ENCODE data around the gene SPAG7. TPM values are rescaled to one million over a fixed set of nuclear protein-coding genes. Genes with fewer than 3 reads are reported as not detected.

Gene SPAG7
- total RNA-seq, 1 experiment from 2014 or later, result 105 TPM

DNA sequence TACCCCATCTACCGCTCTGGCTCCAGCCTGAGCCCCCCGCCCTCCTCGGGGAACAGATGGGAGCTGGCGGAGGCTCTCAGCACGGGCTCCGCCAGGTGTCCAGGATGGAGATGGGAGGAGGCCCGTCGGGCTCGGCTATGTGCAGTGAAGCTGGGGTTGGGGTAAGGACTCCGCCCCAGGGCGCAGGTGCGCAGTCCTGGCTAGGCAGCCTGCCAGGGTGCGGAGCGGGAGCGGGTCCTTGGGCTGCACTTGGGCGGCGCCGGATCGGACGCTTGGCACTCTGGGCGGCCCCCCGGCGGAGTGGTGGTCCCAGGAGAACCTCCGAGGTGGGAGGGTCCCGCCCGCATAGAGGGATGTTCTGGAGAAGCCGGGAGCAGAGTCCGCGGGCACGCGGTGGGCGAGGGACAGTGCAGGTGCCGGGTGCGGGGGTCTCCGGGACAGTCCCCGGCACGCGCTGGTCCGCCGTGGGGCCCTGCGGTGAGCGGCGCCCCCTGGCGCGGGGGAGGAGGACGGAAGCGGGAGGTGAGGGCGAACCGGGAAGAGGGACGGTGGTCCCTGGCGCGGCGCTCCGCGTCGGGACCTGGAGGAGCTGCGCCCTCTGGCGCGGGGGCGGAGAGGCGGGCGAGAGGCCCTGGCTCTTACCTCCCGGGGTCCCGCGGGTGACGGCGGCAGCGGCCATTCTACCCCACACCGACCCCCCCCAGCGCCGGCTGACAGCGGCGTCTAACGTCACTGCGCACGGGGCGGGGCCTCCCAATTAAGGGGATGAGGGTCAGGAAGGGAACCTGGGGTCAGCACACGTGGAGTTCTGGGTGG lies 19.5 kb upstream of the SPAG7 start, which contains the start of gene CAMTA2:
CAMTA2 (minus strand) TSS at position 725 of the 816 bp plus-strand sequence. CDS start 1,453 bp downstream, outside the sequence.
- peaks cover 6% of the 10 kb centered on the region; the same call in 1 of the 2 replicates for H3K27me3 ChIP-seq (ENCODE audit: control insufficient read depth, insufficient read depth, low read length)
- H3K36me3 ChIP-seq (replicated peaks; ENCODE audit: control insufficient read depth, insufficient read depth, low read length), result peaks cover 2% of the 10 kb centered on the region
- H3K4me3 ChIP-seq (ENCODE audit: insufficient read depth, low read depth, low read length), result peak within 1 kb of the TSS; percentile 78
- peak; percentile 93 for DNase-seq

DNA sequence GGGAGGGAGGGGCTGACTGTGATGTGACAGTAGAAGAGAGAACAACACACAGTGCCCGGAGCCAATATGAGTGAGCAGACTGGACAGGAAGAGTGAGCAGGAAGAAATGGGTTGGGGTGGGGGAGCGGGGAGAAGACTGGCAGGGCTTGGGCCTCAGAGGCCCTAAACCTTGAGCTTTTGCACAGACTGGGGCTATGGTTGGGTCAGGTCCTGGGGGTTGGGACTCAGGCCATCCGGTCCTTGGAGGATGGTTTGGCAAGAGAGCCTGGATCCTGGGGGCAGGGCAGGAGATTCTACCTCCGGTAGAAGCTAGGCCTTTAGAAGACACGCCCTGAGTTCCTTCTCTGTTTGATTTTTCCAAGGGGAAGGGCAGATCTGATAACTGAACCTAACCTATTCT lies 18.8 kb upstream of the SPAG7 start:
- peaks cover 7% of the 10 kb centered on the region; the same call in 1 of the 2 replicates for H3K27me3 ChIP-seq (ENCODE audit: control insufficient read depth, insufficient read depth, low read length)
- peaks cover 2% of the 10 kb centered on the region for H3K36me3 ChIP-seq (replicated peaks; ENCODE audit: control insufficient read depth, insufficient read depth, low read length)
- DNase-seq, result no peak
- H3K4me3 ChIP-seq (ENCODE audit: insufficient read depth, low read depth, low read length), result peak overlapping the region; percentile 78; the same call in 1 of the 2 replicates

DNA sequence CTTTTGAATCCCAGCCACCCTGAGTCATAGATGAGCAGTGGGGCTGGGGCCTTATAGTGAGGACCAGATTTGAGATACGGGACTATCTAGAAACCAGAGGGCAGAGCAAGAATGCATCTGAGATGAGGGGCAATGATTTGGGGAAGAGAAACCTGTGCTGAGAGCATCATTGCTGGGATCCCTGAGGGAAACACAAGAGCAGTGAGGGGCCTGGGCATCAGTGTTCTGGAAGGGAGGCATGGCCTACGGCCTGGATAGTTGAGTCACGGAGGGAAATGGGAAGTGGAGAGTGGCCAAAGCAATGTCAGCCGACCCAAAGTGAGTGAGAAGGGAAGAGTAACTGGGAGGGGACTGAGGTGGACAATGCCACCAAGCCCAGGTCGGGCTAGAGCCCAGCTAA lies 14.7 kb upstream of the SPAG7 start:
- H3K27me3 ChIP-seq (ENCODE audit: control insufficient read depth, insufficient read depth, low read length), result peaks cover 10% of the 10 kb centered on the region; the same call in 1 of the 2 replicates

DNA sequence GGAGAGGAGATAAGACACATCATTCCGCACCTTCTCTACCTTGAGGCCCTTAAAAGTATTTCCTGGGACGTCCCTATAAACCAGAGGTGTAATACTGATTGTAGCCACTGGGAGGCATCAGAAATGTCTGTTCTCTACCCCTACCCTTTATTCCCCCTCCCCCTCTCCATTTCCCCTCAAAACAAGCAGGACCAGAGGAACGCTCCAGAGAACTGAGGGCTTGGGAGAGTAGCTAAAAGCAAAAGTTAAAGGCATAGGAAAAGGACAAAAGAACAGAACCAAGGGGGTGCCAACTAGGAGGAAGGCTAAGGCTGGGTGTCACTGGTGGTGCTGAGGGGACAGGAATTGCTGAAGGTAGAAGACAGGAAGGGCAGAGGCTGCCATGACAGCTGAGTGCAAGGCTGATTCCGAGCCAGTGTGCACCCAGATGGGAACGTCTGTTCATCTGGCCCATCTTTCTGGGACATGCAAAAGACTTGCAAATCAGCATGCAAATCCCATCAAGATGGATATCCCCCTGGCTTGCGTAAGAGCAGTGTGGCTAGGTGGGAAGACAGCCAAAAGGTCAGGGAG lies 13.1 kb upstream of the SPAG7 start:
- DNase-seq, result peak; percentile 94
- Histone ChIP-seq H3K27me3 (ENCODE audit: control insufficient read depth, insufficient read depth, low read length) (peaks cover 10% of the 10 kb centered on the region; the same call in 1 of the 2 replicates), H3K36me3 (replicated peaks; ENCODE audit: control insufficient read depth, insufficient read depth, low read length) (peaks cover 4% of the 10 kb centered on the region), H3K4me3 (ENCODE audit: insufficient read depth, low read depth, low read length) (no peak overlapping the region)

More for the DNA sequence above, 14.7 kb upstream of the SPAG7 start:
- DNase-seq, result no peak
- Histone ChIP-seq H3K4me3 (ENCODE audit: insufficient read depth, low read depth, low read length) (no peak overlapping the region), H3K36me3 (replicated peaks; ENCODE audit: control insufficient read depth, insufficient read depth, low read length) (peaks cover 4% of the 10 kb centered on the region)

DNA sequence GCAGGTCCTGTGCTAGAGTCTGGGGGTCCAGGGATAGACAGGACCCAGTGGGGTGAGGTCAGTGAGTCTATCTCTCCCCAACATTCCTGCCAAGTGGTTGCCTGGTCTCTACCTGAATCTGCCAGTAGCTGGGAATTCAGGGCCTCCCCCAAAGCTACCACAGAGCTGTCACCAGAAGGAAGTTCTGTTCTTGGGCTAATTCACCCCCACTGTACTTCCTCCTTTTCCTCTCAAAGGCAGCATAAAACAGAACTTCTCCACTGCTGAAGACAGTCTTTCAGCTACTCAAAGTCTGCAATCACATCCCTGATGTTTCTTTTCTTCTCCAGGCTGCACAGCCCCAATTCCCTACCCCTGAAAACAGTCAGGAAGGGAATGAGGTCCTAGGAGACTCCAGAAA lies 11.1 kb upstream of the SPAG7 start:
- DNase-seq, result no peak
- Histone ChIP-seq H3K4me3 (ENCODE audit: insufficient read depth, low read depth, low read length) (no peak overlapping the region), H3K27me3 (ENCODE audit: control insufficient read depth, insufficient read depth, low read length) (peaks cover 21% of the 10 kb centered on the region; the same call in 1 of the 2 replicates), H3K36me3 (replicated peaks; ENCODE audit: control insufficient read depth, insufficient read depth, low read length) (peaks cover 4% of the 10 kb centered on the region)

DNA sequence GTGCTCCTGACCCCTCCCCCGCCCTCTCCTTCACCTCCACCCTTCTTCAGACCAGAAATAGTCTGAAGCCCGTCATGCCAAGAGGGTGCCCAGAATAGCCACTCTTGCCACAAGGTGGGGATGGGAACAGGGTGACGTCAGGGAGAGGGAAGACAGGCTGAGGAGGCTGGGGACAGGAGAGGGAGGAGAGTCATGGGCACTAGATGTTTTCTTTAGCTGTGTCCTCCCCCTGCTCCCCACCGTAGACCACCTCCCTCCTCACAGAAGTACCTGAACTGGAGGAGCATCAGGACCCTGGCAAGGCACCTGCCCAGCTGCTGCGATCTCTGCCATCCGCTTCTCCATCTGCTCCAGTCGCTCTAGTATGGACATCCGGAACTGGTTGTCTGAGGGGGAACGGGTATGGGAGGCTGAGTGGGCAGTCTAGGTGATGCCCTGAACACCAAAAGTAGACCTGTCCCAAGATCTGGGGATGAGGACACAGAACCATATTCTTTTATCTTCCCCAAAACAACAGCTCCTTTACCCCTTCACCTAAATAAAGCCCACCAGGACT lies 6.6 kb upstream of the SPAG7 start:
- DNase-seq, result no peak
- H3K36me3 ChIP-seq (replicated peaks; ENCODE audit: control insufficient read depth, insufficient read depth, low read length), result peaks cover 6% of the 10 kb centered on the region

DNA sequence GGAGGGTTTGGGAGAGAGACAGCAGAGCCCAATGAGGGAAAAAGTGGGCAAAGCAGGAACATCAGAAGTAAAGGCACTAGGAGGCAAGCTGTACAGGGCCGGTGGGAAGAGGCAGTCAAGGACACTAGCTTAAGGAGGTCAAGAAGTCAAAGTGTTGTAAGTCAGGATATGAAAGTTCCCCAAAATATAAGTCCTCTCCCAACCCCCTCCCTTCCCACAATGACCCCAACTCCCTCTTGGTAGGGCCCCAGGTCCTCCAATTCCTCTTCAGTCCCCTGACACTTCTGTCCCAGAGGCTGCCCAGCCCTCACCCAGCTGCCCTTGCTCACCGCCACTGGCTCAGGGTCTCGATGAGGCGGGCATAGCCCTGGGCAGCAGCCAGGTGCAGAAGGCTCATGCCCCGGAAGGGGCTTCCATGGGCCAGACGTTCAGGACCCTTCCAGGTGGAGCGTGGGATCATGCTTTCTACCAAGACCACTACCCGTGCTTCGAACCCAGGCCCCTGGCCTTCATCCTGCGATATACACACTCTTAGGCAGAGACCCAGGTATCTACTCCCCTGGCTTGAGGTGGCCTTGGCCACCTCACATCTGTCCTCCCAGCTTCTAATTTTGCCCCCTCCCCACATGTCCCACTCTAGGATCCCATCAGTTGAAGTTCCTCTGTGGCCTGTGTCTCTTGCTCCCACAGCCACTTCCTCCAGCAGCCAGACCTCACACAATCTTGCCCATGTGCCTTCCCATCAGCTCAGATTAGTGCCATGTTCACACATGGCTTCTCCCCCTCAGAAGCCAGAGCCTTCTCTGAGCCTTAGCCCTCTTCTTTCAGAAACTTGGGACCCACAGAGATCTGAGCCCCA lies 5.9 kb upstream of the SPAG7 start:
- H3K4me3 ChIP-seq (ENCODE audit: insufficient read depth, low read depth, low read length), result no peak overlapping the region
- peaks cover 6% of the 10 kb centered on the region for H3K36me3 ChIP-seq (replicated peaks; ENCODE audit: control insufficient read depth, insufficient read depth, low read length)
- DNase-seq, result no peak
- peaks cover 30% of the 10 kb centered on the region; the same call in 1 of the 2 replicates for H3K27me3 ChIP-seq (ENCODE audit: control insufficient read depth, insufficient read depth, low read length)

More for the DNA sequence above, 6.6 kb upstream of the SPAG7 start:
- Histone ChIP-seq H3K4me3 (ENCODE audit: insufficient read depth, low read depth, low read length) (no peak overlapping the region), H3K27me3 (ENCODE audit: control insufficient read depth, insufficient read depth, low read length) (peaks cover 31% of the 10 kb centered on the region; the same call in 1 of the 2 replicates)

DNA sequence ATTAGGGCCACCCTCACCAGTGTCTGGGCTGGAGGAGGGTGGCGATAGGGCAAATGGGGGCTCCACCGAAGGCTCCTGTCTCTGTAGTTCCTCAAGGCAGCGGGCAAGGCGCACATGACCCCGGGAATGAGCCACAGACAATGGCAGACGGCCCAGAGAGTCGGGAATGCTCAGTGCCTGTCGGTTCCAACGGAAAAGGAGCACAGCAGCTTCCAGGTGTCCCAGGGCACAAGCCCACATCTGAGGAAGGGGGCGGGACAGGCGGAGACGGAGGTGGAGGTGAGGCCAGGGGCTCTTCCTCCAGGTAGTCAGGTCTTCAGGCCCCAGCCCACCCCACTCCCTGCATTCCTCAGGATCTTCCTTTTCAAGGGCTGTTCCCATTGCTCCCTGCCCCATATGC lies 5.1 kb upstream of the SPAG7 start:
- peaks cover 25% of the 10 kb centered on the region; the same call in 1 of the 2 replicates for H3K27me3 ChIP-seq (ENCODE audit: control insufficient read depth, insufficient read depth, low read length)
- DNase-seq, result peak; percentile 83
- no peak overlapping the region for H3K4me3 ChIP-seq (ENCODE audit: insufficient read depth, low read depth, low read length)
- H3K36me3 ChIP-seq (replicated peaks; ENCODE audit: control insufficient read depth, insufficient read depth, low read length), result peaks cover 6% of the 10 kb centered on the region

DNA sequence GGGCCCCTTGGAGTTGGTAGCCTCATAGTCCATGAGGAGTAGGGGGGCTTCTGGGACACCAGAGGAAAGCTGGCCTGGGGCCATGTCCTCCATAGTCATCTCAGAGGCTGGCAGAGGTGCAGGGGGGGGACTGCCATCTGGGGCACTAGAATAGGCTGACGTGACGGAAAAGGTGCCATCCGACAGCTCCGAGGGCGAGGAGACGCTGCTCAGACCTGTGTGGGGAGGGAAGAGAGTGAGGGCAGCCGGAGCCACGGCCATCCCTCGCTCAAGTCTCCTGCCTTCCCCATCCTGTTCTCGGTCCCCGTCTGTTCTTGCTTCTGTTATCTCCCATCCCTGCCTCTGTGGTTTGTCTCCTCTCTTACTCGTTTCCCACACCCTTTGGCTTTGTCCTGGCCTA lies 4.7 kb upstream of the SPAG7 start:
- H3K36me3 ChIP-seq (replicated peaks; ENCODE audit: control insufficient read depth, insufficient read depth, low read length), result peaks cover 4% of the 10 kb centered on the region
- peaks cover 24% of the 10 kb centered on the region; the same call in 1 of the 2 replicates for H3K27me3 ChIP-seq (ENCODE audit: control insufficient read depth, insufficient read depth, low read length)
- DNase-seq, result peak; percentile 61
- H3K4me3 ChIP-seq (ENCODE audit: insufficient read depth, low read depth, low read length), result no peak overlapping the region

DNA sequence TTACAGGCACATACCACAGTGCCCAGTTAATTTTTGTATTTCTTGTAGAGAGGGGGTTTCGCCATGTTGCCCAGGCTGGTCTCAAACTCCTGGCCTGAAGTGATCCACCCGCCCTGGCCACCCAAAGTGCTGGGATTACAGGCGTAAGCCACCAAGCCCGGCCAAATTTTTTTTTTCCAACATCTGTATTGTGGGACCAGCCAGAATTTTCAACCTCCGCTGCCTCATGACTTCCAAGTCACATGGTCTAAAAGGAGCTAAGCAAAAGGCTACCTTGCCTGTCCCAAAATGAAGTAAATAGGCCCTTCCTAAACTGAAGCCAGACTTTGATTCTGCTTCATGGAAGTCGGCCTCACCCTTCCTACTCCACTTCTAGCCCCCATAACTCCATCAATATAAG lies 4.2 kb upstream of the SPAG7 start:
- Histone ChIP-seq H3K36me3 (replicated peaks; ENCODE audit: control insufficient read depth, insufficient read depth, low read length) (peaks cover 4% of the 10 kb centered on the region), H3K27me3 (ENCODE audit: control insufficient read depth, insufficient read depth, low read length) (peaks cover 22% of the 10 kb centered on the region; the same call in 1 of the 2 replicates), H3K4me3 (ENCODE audit: insufficient read depth, low read depth, low read length) (no peak overlapping the region)
- DNase-seq, result no peak

DNA sequence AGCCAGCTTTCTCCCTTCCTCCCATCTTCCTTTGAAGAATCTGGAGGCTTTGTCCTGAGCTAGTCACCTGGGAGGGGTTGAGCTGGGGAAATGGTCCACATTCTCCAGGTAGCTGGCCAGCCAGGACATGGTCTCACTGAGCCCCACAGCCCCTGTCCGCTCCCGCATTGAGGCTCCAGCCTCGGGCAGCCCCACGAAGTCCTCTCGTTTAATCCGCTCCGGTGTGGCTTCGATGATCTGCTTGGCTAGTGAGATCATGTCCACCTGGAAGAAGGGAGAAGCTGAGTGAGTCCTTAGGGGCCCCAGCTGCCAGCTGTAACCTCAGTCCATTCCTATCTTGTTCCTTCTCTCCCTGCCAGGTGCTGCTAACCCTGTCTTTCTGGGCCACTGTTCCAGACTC lies 2.7 kb upstream of the SPAG7 start:
- H3K4me3 ChIP-seq (ENCODE audit: insufficient read depth, low read depth, low read length), result no peak overlapping the region
- H3K27me3 ChIP-seq (ENCODE audit: control insufficient read depth, insufficient read depth, low read length), result peaks cover 22% of the 10 kb centered on the region; the same call in 1 of the 2 replicates
- no peak for DNase-seq
- H3K36me3 ChIP-seq (replicated peaks; ENCODE audit: control insufficient read depth, insufficient read depth, low read length), result peaks cover 4% of the 10 kb centered on the region

DNA sequence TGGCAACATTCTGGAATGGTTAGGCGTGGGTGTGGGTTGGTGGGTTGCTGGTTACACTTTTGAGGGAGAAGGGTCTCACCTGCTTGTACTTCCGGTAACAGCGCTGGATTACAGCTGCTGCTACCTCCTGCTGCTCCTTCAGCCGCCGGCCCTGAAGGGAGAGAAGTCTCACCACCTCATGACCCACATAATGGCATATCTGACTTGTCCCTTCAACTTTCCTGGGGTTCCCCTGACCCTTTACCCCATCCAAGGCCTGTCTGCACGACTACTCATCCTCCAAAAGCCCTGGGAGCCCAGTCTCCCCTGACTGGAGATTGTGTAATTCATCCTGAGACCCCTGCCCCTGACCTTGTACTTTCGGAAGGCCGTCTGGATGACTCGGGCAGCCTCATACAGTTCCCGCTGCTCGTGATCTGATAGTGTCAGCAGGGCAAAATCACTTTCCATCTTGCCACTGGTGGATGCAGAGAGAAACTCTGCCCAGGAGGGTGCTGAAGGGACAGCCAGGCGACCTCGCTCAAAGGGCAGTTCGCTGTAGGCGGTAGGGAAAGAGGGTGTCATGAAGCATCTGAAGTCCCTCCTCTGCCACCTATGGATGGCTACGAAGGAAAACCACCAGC lies 2.0 kb upstream of the SPAG7 start:
- H3K4me3 ChIP-seq (ENCODE audit: insufficient read depth, low read depth, low read length), result peak overlapping the region; percentile 87; the same call in 1 of the 2 replicates
- DNase-seq, result no peak
- H3K36me3 ChIP-seq (replicated peaks; ENCODE audit: control insufficient read depth, insufficient read depth, low read length), result peaks cover 4% of the 10 kb centered on the region
- H3K27me3 ChIP-seq (ENCODE audit: control insufficient read depth, insufficient read depth, low read length), result peaks cover 19% of the 10 kb centered on the region; the same call in 1 of the 2 replicates

DNA sequence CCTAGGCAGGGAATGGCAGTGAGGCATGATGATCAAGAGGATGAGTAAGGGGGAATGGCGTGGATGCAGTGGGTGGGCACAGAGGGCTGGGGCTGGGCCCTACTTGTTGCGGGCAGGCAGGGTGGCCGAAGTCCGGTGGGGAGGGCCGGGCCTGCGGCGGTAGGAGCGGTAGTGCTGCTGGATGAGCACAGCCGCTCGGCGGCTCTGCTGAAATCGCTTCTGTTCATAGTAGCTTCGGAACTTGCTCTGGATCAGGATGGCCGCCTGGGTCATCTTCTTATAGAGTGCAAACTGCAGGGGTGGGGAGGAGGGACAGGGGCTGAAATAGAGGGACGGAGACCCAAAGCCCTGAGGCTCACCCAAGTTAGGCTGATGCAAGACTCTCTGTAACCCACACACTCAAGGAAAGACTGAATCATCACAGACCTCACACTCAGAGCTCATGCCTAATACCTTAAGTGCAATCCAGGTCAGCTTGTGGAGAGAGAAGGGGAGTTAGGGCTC lies 1.5 kb upstream of the SPAG7 start:
- Histone ChIP-seq H3K27me3 (ENCODE audit: control insufficient read depth, insufficient read depth, low read length) (peaks cover 14% of the 10 kb centered on the region; the same call in 1 of the 2 replicates), H3K4me3 (ENCODE audit: insufficient read depth, low read depth, low read length) (peak overlapping the region; percentile 87), H3K36me3 (replicated peaks; ENCODE audit: control insufficient read depth, insufficient read depth, low read length) (peaks cover 4% of the 10 kb centered on the region)
- DNase-seq, result peak; percentile 66

Data from H7 (cell line).